HG02852 (cell line): Measurements from ENCODE around the gene PHLDA3.
A peak's percentile ranks its signal among the peaks of the same experiment; 100 is the strongest.
"Not testable (repeated sequence)": the region's sequence is repeated elsewhere in the genome, so short reads cannot be mapped to it uniquely, and the experiment has no call there.

ENCODE experiments used
- ATAC-seq: cut with Tn5 transposase; IDR thresholded peaks from one replicate; pipeline ENCODE4 v1.9.1; 2021; ENCODE audit warnings: mild to moderate bottlenecking, moderate library complexity; ENCODE audit not compliant: unreplicated experiment

The PHLDA3 gene

GRCh38 chr1:201488830-201489589, 20.0 kb upstream of the PHLDA3 start:
- no peak for ATAC-seq

- ATAC-seq: no peak
These were observed 18.8 kb upstream of the PHLDA3 start for GRCh38 chr1:201487742-201488141.

GRCh38 chr1:201486187-201486586, 17.2 kb upstream of the PHLDA3 start:
- no peak for ATAC-seq

GRCh38 chr1:201485184-201485774, 16.3 kb upstream of the PHLDA3 start:
- no peak for ATAC-seq

GRCh38 chr1:201483373-201483949, 14.5 kb upstream of the PHLDA3 start:
- no peak for ATAC-seq

- peak; percentile 40 for ATAC-seq
These were observed 13.8 kb upstream of the PHLDA3 start for GRCh38 chr1:201482755-201483154.

GRCh38 chr1:201481761-201482493, 12.9 kb upstream of the PHLDA3 start:
- peak; percentile 63 for ATAC-seq

GRCh38 chr1:201481004-201481380, 12.0 kb upstream of the PHLDA3 start:
- ATAC-seq: no peak

GRCh38 chr1:201480231-201481003, 11.4 kb upstream of the PHLDA3 start:
- ATAC-seq: peak; percentile 54

- ATAC-seq: no peak
These were observed 10.3 kb upstream of the PHLDA3 start for GRCh38 chr1:201479201-201479730.

- ATAC-seq: not testable (repeated sequence)
These were observed 9.7 kb upstream of the PHLDA3 start for GRCh38 chr1:201478666-201479065.

- ATAC-seq: no peak
These were observed 7.8 kb upstream of the PHLDA3 start for GRCh38 chr1:201476670-201477344.

GRCh38 chr1:201475915-201476669, 7.1 kb upstream of the PHLDA3 start:
- no peak for ATAC-seq

- ATAC-seq: no peak
These were observed 6.1 kb upstream of the PHLDA3 start for GRCh38 chr1:201475130-201475529.

- no peak for ATAC-seq
These were observed 4.3 kb upstream of the PHLDA3 start for GRCh38 chr1:201473296-201473695.

GRCh38 chr1:201472321-201472720, 3.3 kb upstream of the PHLDA3 start:
- not testable (repeated sequence) for ATAC-seq

GRCh38 chr1:201471772-201472171, 2.8 kb upstream of the PHLDA3 start:
- no peak for ATAC-seq

GRCh38 chr1:201470581-201470980, 1.6 kb upstream of the PHLDA3 start:
- no peak for ATAC-seq

GRCh38 chr1:201469645-201470074, 672 bp upstream of the PHLDA3 start:
- ATAC-seq: peak; percentile 2
